ENCODE measurements around the gene CCR2. TPM values are rescaled to one million over a fixed set of nuclear protein-coding genes. Genes with fewer than 3 reads are reported as not detected.

Gene CCR2
- polyA plus RNA-seq, 1 donor (not counting 4 experiments of a cell fraction or from before 2014, with no cell fraction given), result 0.07 TPM

DNA sequence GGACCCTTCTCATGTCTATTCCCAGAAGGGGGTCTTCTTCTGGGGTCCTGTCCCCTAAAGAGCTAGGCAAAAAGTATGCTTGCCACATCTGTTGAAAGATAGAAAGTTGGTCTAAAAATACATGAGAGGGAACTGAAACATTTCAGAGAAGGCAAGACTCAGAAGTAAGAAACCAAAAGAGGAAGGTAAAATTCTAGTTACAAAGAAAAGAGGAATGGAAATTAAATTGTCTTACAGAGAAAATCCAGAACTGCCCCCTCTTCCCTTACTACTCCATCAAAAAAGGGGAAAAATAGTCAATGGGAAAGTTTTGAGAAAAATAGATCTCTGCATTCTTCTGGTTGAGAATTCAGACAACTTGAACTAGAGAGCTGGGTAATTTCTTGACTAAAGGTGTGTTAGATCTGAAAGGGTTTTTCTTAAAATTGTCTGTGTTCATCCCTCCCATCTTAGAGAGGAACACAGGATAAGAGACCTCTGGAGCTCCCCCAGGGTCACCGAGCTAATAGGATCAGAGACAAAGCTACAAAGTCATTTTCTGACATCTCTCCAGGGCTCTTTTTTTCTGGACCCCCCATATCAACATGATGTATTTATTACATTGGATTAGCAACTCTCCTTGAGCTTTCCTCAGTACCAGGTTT, 32.3 kb upstream of the CCR2 start:
- Histone ChIP-seq H3K27me3 (ENCODE audit: control insufficient read depth, extremely low read depth, insufficient read depth, low read length) (peaks cover 6% of the 10 kb centered on the region), H2AFZ (ENCODE audit: control insufficient read depth, low read length) (no peak overlapping the region), H4K20me1 (ENCODE audit: control insufficient read depth, extremely low read depth, insufficient read depth, low read length) (no peaks in the 10 kb centered on the region), H3K27ac (ENCODE audit: control insufficient read depth, insufficient read depth, low read length) (no peak overlapping the region), H3K79me2 (ENCODE audit: control insufficient read depth, insufficient read depth, low read length) (no peaks in the 10 kb centered on the region), H3K4me3 (ENCODE audit: control insufficient read depth in 2 of 3, extremely low read depth in 1 of 3, insufficient read depth in 2 of 3, low read depth in 1 of 3, low read length in 3 of 3) (no peak overlapping the region), H3K9me3 (ENCODE audit: control insufficient read depth, low read depth, low read length) (no peaks in the 10 kb centered on the region), H3K9ac (ENCODE audit: control insufficient read depth, extremely low read depth, insufficient read depth, low read length) (no peak overlapping the region), H3K4me2 (ENCODE audit: control insufficient read depth, extremely low read depth, insufficient read depth, low read depth, low read length) (no peak overlapping the region), H3K4me1 (ENCODE audit: control insufficient read depth, extremely low read depth, insufficient read depth, low read length) (no peaks in the 10 kb centered on the region), H3K9me1 (ENCODE audit: control insufficient read depth, extremely low read depth, insufficient read depth, low read length) (no peaks in the 10 kb centered on the region), H3K36me3 (ENCODE audit: control insufficient read depth in 2 of 2, extremely low read depth in 1 of 2, insufficient read depth in 2 of 2, low read length in 2 of 2) (no peaks in the 10 kb centered on the region)
- dilution Hi-C loops (cut with MboI; ENCODE audit: extremely low pct_ligation_motif_present, low sequenced_read_pairs), result no loop called here
- no peak for FAIRE-seq
- DNase-seq (ENCODE audit: low read depth, low spot score), result no peak
- TF ChIP-seq EZH2 (IDR thresholded peaks at IDR 0.05; ENCODE audit: low read length) (no peak), CTCF (optimal IDR thresholded peaks at IDR 0.05 in 1 of 3, IDR thresholded peaks at IDR 0.05 in 1 of 3, conservative IDR thresholded peaks at IDR 0.05 in 1 of 3; ENCODE audit: extremely low read depth in 1 of 3, insufficient read depth in 2 of 3, low read length in 3 of 3) (no peak)

- Histone ChIP-seq H3K9me1 (ENCODE audit: control insufficient read depth, extremely low read depth, insufficient read depth, low read length) (no peaks in the 10 kb centered on the region), H3K27me3 (ENCODE audit: control insufficient read depth, extremely low read depth, insufficient read depth, low read length) (peaks cover 6% of the 10 kb centered on the region), H3K79me2 (ENCODE audit: control insufficient read depth, insufficient read depth, low read length) (no peaks in the 10 kb centered on the region), H3K4me1 (ENCODE audit: control insufficient read depth, extremely low read depth, insufficient read depth, low read length) (no peaks in the 10 kb centered on the region), H4K20me1 (ENCODE audit: control insufficient read depth, extremely low read depth, insufficient read depth, low read length) (no peaks in the 10 kb centered on the region), H3K4me2 (ENCODE audit: control insufficient read depth, extremely low read depth, insufficient read depth, low read depth, low read length) (no peak overlapping the region), H3K4me3 (ENCODE audit: control insufficient read depth in 2 of 3, extremely low read depth in 1 of 3, insufficient read depth in 2 of 3, low read depth in 1 of 3, low read length in 3 of 3) (no peak overlapping the region), H3K36me3 (ENCODE audit: control insufficient read depth in 2 of 2, extremely low read depth in 1 of 2, insufficient read depth in 2 of 2, low read length in 2 of 2) (no peaks in the 10 kb centered on the region), H3K9ac (ENCODE audit: control insufficient read depth, extremely low read depth, insufficient read depth, low read length) (no peak overlapping the region), H2AFZ (ENCODE audit: control insufficient read depth, low read length) (no peak overlapping the region), H3K9me3 (ENCODE audit: control insufficient read depth, low read depth, low read length) (peaks cover 4% of the 10 kb centered on the region), H3K27ac (ENCODE audit: control insufficient read depth, insufficient read depth, low read length) (no peak overlapping the region)
- dilution Hi-C loops (cut with MboI; ENCODE audit: extremely low pct_ligation_motif_present, low sequenced_read_pairs), result no loop called here
- DNase-seq (ENCODE audit: low read depth, low spot score) (no peak), FAIRE-seq (no peak)
- TF ChIP-seq EZH2 (IDR thresholded peaks at IDR 0.05; ENCODE audit: low read length), result no peak
Measured at GRCh38 chr3:46324036-46324435, 29.9 kb upstream of the CCR2 start.
